Hepatocyte (in vitro differentiated cells): ENCODE data around the gene SSBP2. TPM values are rescaled to one million over a fixed set of nuclear protein-coding genes. Genes with fewer than 3 reads are reported as not detected.

Experiments
- DNase-seq: peaks from one replicate; pipeline ENCODE4 v3.0.0-alpha.2; 2016; ENCODE audit warnings: low spot score
- H2AFZ ChIP-seq: fragments of 200-600 bp; sonication (generic); 2 replicates; pipeline ENCODE4 v1.6.0; 2016; ENCODE audit warnings: antibody characterized with exemption, mild to moderate bottlenecking
- H3K27ac ChIP-seq: fragments of 200-600 bp; sonication (generic); 2 replicates; pipeline ENCODE4 v1.5.1; 2016; ENCODE audit warnings: mild to moderate bottlenecking
- H3K27me3 ChIP-seq: fragments of 200-600 bp; sonication (generic); 2 replicates; pipeline ENCODE4 v1.6.1; 2016
- H3K36me3 ChIP-seq: fragments of 200-600 bp; sonication (generic); replicated peaks from 2 replicates; pipeline ENCODE4 v1.5.1; 2016; ENCODE audit warnings: low read depth; ENCODE audit not compliant: insufficient read depth
- H3K4me1 ChIP-seq: fragments of 200-600 bp; sonication (generic); 2 replicates; pipeline ENCODE4 v1.5.1; 2016; ENCODE audit warnings: mild to moderate bottlenecking, moderate library complexity; ENCODE audit not compliant: insufficient read depth
- H3K4me2 ChIP-seq: fragments of 200-600 bp; sonication (generic); 2 replicates; pipeline ENCODE4 v1.6.0; 2016
- H3K4me3 ChIP-seq: fragments of 200-600 bp; sonication (generic); 2 replicates; pipeline ENCODE4 v1.5.1; 2016; ENCODE audit warnings: mild to moderate bottlenecking
- H3K79me2 ChIP-seq: fragments of 200-600 bp; sonication (generic); 2 replicates; pipeline ENCODE4 v1.6.0; 2017; ENCODE audit warnings: mild to moderate bottlenecking
- H3K9me2 ChIP-seq: fragments of 200-600 bp; sonication (generic); replicated peaks from 2 replicates; pipeline ENCODE4 v1.6.0; 2017; ENCODE audit warnings: mild to moderate bottlenecking; ENCODE audit not compliant: insufficient read depth
- H3K9me3 ChIP-seq: fragments of 200-600 bp; sonication (generic); 2 replicates; pipeline ENCODE4 v1.5.1; 2016; ENCODE audit warnings: low read depth, mild to moderate bottlenecking
- H4K20me1 ChIP-seq: fragments of 200-600 bp; sonication (generic); 2 replicates; pipeline ENCODE4 v1.6.0; 2016; ENCODE audit warnings: mild to moderate bottlenecking; ENCODE audit not compliant: insufficient read depth, poor library complexity, severe bottlenecking
- CTCF ChIP-seq: fragments of 200-600 bp; sonication (generic); IDR thresholded peaks from 2 replicates; pipeline ENCODE4 v1.5.1; 2016; ENCODE audit warnings: antibody characterized with exemption, mild to moderate bottlenecking; ENCODE audit not compliant: poor library complexity
- EZH2 ChIP-seq: fragments of 200-600 bp; sonication (generic); IDR thresholded peaks from 2 replicates; pipeline ENCODE4 v1.6.1; 2016; ENCODE audit warnings: antibody characterized with exemption, mild to moderate bottlenecking, borderline replicate concordance
- EZH2phosphoT487 ChIP-seq: fragments of 200-600 bp; sonication (generic); IDR thresholded peaks from one replicate; pipeline ENCODE4 v1.6.1; 2018; ENCODE audit warnings: antibody characterized with exemption, mild to moderate bottlenecking, low read depth, moderate library complexity; ENCODE audit not compliant: unreplicated experiment, severe bottlenecking
- WGBS: methylation state at CpG from one replicate; pipeline ENCODE4 v1.1.6; 2016; ENCODE audit warnings: low lambda C conversion rate; ENCODE audit errors: missing lambda C conversion rate; 5-methylcytosine and 5-hydroxymethylcytosine counted together
- polyA plus RNA-seq: library from polyadenylated mRNA; unstranded; fragments of >200 nt; fragmentation: Nextera tagmentation; extraction: Ambion mirVana; gene quantifications from 2 replicates; pipeline ENCODE4 v1.2.1, GENCODE V29; 2016
- total RNA-seq: library from RNA; depleted of rRNA; stranded (reverse); fragments of >200 nt; gene quantifications from 2 replicates; pipeline ENCODE4 v1.2.3, GENCODE V29; 2014

The SSBP2 gene
- total and polyA plus RNA-seq, 2 experiments from 2014 or later: 23.7 to 48.2 TPM

- H3K4me1 ChIP-seq: no peaks in the 10 kb centered on the region
- no peaks in the 10 kb centered on the region for H4K20me1 ChIP-seq
- no peaks in the 10 kb centered on the region for H3K9me3 ChIP-seq
- H3K9me2 ChIP-seq: no peaks in the 10 kb centered on the region
- H2AFZ ChIP-seq: no peak overlapping the region
- H3K27ac ChIP-seq: no peak overlapping the region
- H3K79me2 ChIP-seq: no peaks in the 10 kb centered on the region
- H3K36me3 ChIP-seq: no peaks in the 10 kb centered on the region
- no peak overlapping the region for H3K4me3 ChIP-seq
- DNase-seq: no peak
- H3K4me2 ChIP-seq: no peak overlapping the region
- TF ChIP-seq EZH2phosphoT487: no peak
- TF ChIP-seq CTCF: peak; percentile 23
- no peak for TF ChIP-seq EZH2
- no peaks in the 10 kb centered on the region for H3K27me3 ChIP-seq
Observed at GRCh38 chr5:81513982-81514381, 236.9 kb downstream of the SSBP2 start.

DNA sequence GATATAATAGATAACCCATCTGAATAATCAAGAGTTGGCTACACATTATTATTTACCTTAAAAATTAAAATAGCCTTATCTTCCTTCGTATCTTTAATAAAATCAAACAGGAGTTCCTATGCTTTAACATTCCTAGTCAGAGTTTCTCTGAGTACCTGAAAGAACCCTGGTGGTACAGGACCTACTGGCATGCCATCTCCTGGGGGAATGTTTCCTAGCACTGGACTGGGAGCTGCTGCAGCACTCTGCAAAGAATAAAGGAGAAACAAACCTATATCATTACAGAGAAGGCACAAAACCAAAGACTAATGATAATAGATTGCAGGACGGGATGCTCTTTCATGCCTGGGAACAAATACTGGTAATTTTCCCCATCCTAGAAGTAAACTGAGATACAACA lies 237.4 kb downstream of the SSBP2 start:
- Histone ChIP-seq H3K4me3 (no peak overlapping the region), H4K20me1 (no peaks in the 10 kb centered on the region), H3K9me2 (no peaks in the 10 kb centered on the region), H3K27ac (no peak overlapping the region), H3K36me3 (no peaks in the 10 kb centered on the region), H3K4me1 (no peaks in the 10 kb centered on the region), H3K27me3 (no peaks in the 10 kb centered on the region), H3K4me2 (no peak overlapping the region), H3K9me3 (no peaks in the 10 kb centered on the region), H3K79me2 (no peaks in the 10 kb centered on the region), H2AFZ (no peak overlapping the region)
- WGBS: 93% methylated on average over 2 of the region's 2 CpGs
- TF ChIP-seq EZH2phosphoT487 (no peak), CTCF (no peak), EZH2 (no peak)
- DNase-seq: no peak

DNA sequence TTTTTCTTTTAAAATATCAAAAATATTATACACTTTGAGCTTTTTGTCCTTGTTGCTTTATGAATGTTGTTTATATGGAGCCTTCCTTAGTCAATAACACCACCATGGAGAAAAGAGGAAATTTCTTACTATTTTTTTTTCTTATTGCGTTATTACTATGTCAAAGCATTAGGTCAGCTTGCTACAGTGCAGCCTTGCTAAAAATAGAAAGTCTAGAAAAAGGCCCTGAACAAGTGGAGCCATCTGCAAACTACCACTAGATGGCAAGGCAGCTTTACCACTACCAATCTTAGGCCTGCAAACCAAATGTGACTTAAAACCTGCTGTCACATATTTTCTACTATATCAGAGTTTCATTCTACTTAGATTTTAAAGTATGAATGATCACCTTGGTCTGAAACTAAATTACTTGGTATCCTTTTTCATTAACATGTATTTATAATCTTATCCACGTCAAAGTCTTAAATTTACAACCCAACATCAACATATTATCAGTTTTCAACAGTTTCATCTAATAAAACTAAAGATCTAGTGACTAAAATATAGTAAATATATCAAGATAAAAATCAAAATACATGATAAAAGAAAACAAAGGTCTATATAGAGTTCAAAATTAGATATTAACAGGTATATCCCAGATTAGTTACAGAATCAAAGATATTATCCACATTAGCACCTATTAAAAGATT lies 243.9 kb downstream of the SSBP2 start:
- Histone ChIP-seq H3K79me2 (no peaks in the 10 kb centered on the region), H3K27ac (no peak overlapping the region), H2AFZ (no peak overlapping the region), H3K36me3 (no peaks in the 10 kb centered on the region), H3K4me2 (no peak overlapping the region), H3K9me2 (no peaks in the 10 kb centered on the region), H3K4me1 (peaks cover 3% of the 10 kb centered on the region), H3K9me3 (no peaks in the 10 kb centered on the region), H4K20me1 (no peaks in the 10 kb centered on the region), H3K27me3 (no peaks in the 10 kb centered on the region), H3K4me3 (no peak overlapping the region)
- peak; percentile 86 for DNase-seq
- 35% methylated on average over 2 of the region's 2 CpGs for WGBS
- TF ChIP-seq CTCF: peak; percentile 93
- TF ChIP-seq EZH2: no peak

GRCh38 chr5:81506378-81506777 lies 244.5 kb downstream of the SSBP2 start:
- WGBS: 64% methylated on average over 1 of the region's 1 CpG
- no peak overlapping the region for H3K4me3 ChIP-seq
- no peak overlapping the region for H2AFZ ChIP-seq
- TF ChIP-seq EZH2phosphoT487 (no peak), CTCF (no peak), EZH2 (no peak)
- no peaks in the 10 kb centered on the region for H3K27me3 ChIP-seq
- H3K9me2 ChIP-seq: no peaks in the 10 kb centered on the region
- peaks cover 3% of the 10 kb centered on the region for H3K4me1 ChIP-seq
- no peaks in the 10 kb centered on the region for H3K36me3 ChIP-seq
- H4K20me1 ChIP-seq: no peaks in the 10 kb centered on the region
- no peak for DNase-seq
- no peak overlapping the region for H3K27ac ChIP-seq
- H3K4me2 ChIP-seq: no peak overlapping the region
- no peaks in the 10 kb centered on the region for H3K79me2 ChIP-seq
- H3K9me3 ChIP-seq: no peaks in the 10 kb centered on the region
